ENCODE results near the gene NAA80.
"Not testable (repeated sequence)": the region's sequence is repeated elsewhere in the genome, so short reads cannot be mapped to it uniquely, and the experiment has no call there.

The NAA80 gene

GRCh38 chr3:50268703-50269451 is 30.3 kb downstream of the NAA80 start, which contains the start of gene SEMA3B:
SEMA3B (plus strand) TSS chr3:50269147; CDS start chr3:50269241, 94 bp downstream.
- DNase-seq: no peak

DNA sequence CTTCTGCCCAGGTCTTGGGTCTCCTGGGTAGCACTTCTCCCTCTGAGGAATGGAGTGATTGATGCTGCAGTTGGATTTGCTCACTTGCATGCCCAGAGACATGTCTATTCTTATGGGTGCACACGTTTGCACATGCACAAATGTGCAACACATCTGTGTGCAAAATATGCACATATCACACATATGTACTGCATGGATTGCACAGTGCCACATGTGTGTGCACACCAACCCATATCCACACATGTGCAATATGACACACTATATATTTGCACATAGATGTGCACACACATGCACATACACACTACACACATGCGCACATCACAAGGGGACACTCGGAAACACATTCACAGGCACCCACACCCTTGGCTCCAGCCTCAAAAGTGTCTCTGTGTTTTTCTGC is 30.9 kb downstream of the NAA80 start:
- DNase-seq: no peak

DNA sequence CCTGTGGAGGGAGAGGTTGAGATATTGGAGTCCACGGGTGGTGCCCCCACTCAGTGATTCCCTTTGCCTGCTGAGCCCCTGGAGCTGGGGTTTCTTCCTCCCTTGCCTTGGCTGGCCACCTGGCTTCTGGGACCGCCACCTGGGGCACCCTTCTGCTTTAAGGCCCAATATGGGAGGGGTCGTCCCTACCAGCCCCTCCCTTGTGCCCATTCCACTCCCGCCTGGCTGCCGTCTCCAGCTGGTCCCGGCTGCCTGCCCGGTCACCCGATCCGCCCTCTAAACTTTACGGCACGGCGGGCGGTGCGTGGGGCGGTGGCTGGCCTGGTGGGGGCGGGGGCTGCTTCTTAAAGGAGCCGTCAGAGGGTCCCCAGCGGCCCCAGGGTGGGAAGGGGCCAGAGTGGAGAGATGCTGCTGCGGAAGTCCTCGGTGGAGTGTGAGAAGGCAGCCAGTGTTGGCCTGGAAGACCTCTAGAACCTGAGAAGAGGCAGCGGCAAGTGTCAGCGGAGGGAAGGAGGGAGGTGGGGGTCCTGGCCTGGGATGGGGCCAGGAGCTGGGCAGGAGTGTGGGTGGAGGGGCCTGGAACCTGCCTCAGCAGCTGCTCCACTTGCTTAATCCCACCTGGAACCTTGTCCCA is 31.8 kb downstream of the NAA80 start:
- no peak for DNase-seq

GRCh38 chr3:50266836-50267235 is 32.4 kb downstream of the NAA80 start:
- no peak for DNase-seq

GRCh38 chr3:50266017-50266416 is 33.2 kb downstream of the NAA80 start:
- no peak for DNase-seq

DNA sequence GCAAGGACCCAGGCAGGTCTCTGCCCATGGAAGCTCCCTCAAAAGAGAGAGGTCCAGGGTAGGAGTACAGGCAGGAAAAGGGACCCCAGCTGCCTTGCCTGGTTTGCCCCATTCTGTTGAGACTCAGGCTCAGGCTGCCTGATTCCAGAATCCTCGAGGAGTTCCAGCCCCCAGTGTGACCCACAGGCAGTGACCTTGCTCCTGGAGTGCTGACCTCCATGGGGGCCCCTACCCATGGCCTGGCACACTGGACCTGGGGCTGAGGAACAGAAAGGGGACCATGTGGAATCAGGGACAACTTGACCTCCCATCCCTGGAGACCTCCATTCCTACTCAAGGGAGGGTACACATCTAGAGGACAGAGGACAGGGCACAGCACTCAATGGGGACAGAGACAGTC is 33.6 kb downstream of the NAA80 start:
- DNase-seq: no peak

DNA sequence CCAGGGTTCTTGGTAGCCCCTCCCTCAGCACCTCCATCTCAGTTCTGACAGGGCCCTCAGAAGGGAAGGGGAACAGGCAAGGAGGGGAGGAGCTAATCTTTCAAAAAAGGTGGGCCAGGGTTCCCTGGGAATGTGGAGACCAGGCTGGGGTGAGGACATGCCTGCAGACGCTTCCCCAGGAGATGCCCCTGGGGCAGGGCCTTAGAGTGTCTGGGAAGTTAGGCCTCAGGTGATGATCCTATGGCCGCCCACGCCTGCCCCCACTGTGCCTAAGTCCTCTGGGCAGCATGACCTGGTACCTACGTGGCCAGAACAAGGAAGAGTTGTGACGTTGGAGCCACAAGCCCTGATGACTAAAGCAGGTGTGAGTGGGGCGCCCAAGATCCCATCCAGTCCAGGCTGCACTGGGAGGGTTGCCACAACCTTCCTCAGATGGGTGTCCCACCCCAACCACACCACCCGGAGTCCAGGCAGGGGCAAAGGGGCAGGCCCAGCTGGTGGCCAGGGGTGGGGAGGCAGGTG is 34.2 kb downstream of the NAA80 start:
- DNase-seq: no peak

DNA sequence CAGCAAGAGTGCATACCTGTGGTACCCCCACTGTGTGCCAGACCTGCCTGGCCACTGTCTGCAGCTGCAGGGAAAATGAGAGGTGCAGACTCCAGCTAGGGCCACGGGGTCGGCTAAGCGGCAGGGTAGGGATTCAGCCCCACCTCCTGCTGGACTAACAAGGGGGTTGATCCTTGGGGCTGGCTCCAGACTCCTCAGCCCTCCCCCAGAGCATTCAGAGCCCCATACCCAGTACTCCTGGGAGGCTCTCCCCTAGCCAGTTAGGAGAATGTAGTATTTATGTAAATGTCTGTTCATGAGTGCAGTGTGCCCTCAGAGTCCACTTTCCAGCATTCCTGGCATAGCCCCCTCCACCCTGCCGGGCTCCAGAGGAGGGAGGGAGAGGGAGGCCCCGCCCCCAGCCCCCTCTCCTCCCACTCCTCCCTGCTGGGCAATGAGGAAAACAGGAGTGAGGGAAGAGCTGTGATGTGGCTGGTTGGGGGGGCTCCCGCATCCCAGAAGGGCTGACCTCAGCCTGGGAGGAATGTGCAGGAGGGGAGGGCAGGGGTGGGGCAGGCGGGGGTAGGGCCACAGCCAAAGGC is 34.7 kb downstream of the NAA80 start:
- DNase-seq: no peak

- no peak for DNase-seq
Measured at GRCh38 chr3:50263478-50264382, 35.5 kb downstream of the NAA80 start.

DNA sequence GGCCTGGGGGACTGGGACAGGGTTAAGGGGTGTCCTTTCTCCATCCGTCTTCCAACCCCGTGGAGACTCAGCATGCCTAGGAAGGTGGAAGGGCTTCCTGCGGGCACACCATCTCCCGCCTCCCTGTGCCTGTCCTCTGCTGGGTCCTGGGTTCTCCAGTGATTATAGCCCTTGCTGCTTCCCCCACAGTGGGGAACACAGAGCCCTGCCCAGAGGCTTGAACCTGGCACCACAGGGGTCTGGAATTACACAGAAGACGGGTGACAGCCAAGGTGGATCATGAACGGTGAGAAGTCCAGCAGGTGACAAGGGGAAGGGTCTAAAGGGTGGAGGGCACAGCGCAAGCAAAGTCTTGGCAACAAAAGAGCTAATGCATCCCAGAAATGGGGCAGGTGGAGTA is 36.4 kb downstream of the NAA80 start:
- DNase-seq: no peak

DNA sequence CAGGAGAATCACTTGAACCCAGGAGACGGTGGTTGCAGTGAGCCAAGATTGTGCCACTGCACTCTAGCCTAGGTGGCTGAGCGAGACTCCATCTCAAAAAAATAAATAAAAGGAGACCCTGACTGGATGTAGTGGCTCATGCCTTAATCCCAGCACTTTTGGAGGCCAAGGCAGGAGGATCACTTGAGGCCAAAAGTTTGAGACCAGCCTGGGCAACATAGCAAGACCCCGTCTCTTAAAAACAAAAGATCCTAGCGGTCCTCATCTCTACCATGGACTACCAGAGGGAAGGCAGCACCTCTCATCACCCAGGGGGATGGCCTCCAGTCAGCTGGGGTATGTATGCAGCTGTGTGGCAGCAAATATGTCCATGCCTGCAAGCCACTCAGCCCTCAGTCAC is 37.0 kb downstream of the NAA80 start:
- DNase-seq: not testable (repeated sequence)

- DNase-seq: no peak
Measured at GRCh38 chr3:50261505-50261904, 37.7 kb downstream of the NAA80 start.

DNA sequence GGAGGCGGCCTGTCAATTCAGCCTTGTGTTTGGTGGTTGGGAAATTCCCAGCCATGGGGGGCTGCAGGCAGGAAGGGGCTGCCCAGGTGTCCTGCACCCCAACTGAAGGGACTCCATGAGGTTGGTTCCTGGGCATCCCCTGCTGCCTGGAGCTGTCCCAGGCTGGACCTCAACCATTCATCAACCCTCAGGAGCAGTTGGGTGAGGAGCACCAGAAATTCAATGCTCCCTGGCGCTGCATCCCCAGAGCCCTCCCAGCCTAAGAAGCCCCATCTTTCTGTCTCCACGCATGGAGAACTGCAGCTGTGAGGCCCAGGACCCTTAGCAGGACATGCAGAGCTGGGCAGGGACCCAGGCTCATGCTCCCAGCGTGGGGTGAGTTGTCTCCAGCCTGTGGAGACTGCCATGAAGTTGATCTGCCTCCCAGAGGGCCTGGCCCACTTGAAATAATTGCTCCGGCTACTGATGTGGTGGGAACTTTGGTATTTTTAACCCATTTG is 38.2 kb downstream of the NAA80 start:
- no peak for DNase-seq

GRCh38 chr3:50260027-50260941 is 38.9 kb downstream of the NAA80 start:
- peak; percentile 77 for DNase-seq

- no peak for DNase-seq
Measured at GRCh38 chr3:50259432-50260026, 39.7 kb downstream of the NAA80 start.

GRCh38 chr3:50258979-50259378 is 40.2 kb downstream of the NAA80 start:
- DNase-seq: no peak

DNA sequence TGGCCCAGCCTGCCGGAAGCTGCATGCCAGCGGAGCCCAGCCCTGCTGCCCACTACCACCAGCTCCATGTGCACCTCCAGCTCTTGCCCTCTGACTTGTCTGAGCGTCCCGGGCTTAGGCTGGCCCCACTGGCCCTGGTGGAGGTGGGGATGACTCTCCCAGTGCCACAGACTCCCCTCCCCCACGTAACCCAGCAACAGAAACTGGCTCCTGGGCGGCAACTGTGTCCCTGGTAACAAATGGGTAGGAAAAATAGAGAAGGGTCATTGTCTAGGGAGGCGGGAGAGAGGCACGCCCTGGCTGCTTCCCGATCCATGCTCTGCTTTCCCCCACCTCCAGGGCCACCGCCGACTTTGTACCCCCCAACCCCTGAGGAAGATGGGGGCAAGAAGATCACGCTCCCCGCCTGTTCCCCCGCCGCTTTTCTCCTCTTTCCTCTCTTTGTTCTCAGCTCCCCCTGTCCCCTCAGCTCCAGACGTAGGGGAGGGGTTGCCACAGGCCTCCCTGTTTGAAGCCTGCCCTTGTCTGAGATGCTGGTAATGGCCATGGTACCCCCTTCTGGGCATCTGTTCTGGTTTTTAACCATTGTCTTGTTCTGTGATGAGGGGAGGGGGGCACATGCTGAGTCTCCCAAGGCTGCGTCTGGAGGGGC is 41.0 kb downstream of the NAA80 start:
- no peak for DNase-seq

- DNase-seq: peak; percentile 43
Measured at GRCh38 chr3:50256978-50257890, 42.0 kb downstream of the NAA80 start.

DNA sequence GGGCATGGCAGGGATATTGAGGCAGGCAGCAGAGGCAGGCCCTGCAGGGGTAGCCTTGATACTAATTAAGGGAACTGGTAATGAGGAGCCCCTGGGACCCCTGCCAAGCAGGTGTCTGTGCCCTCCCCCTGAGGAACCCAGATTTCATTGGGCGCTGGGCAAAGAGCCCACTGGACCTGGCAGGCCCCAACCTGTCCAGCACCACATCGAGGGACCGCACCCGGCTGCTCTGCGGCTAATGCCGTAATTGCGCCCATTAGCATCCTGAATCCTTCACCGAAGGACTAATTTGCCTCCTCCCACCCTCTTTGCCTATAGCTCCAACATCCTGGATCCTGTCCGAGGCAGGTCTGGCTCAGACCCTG is 44.0 kb downstream of the NAA80 start:
- DNase-seq: no peak

Data from stimulated activated CD4-positive, alpha-beta T cell treated with anti-CD3 and anti-CD28 coated beads, Interleukin-4, amount 100 ng/mL, for 24 hours (primary cell).